GM23338 (cell line): ENCODE data around the gene TRIM56. TPM values are rescaled to one million over a fixed set of nuclear protein-coding genes. Genes with fewer than 3 reads are reported as not detected.
A peak's percentile ranks its signal among the peaks of the same experiment; 100 is the strongest.

ENCODE experiments used
- ATAC-seq: fragments of 200-7000 bp; cut with Tn5 transposase; 3 replicates; pipeline ENCODE4 v1.9.1; 2020
- DNase-seq: peaks from one replicate; pipeline ENCODE4 v3.0.0-alpha.2; 2015; ENCODE audit warnings: low spot score
- H2AFZ ChIP-seq: fragments of 200-600 bp; sonication (generic); 2 replicates; pipeline ENCODE4 v1.8.0; 2016; ENCODE audit warnings: antibody characterized with exemption, mild to moderate bottlenecking, moderate library complexity
- H3F3A ChIP-seq: fragments of 200-600 bp; sonication (generic); replicated peaks from 2 replicates; pipeline ENCODE4 v1.8.0; 2017; ENCODE audit warnings: antibody characterized with exemption, mixed run types, low read depth
- H3K27ac ChIP-seq: fragments of 200-600 bp; sonication (generic); 2 replicates; pipeline ENCODE4 v1.6.1; 2016; ENCODE audit warnings: low read depth
- H3K27me3 ChIP-seq: fragments of 200-600 bp; sonication (generic); 2 replicates; pipeline ENCODE4 v1.8.0; 2016; ENCODE audit warnings: mild to moderate bottlenecking, mixed run types, moderate library complexity; ENCODE audit not compliant: insufficient read depth
- H3K36me3 ChIP-seq: fragments of 200-600 bp; sonication (generic); 2 replicates; pipeline ENCODE4 v1.8.0; 2016; ENCODE audit warnings: mild to moderate bottlenecking; ENCODE audit not compliant: insufficient read depth
- H3K4me1 ChIP-seq: fragments of 200-600 bp; sonication (generic); 2 replicates; pipeline ENCODE4 v1.8.0; 2016; ENCODE audit warnings: mild to moderate bottlenecking, moderate library complexity; ENCODE audit not compliant: insufficient read depth
- H3K4me2 ChIP-seq: fragments of 200-600 bp; sonication (generic); 2 replicates; pipeline ENCODE4 v1.7.1; 2017; ENCODE audit warnings: mixed run types
- H3K4me3 ChIP-seq: fragments of 200-600 bp; sonication (generic); 2 replicates; pipeline ENCODE4 v1.6.1; 2016; ENCODE audit warnings: mixed run types
- H3K79me2 ChIP-seq: fragments of 200-600 bp; sonication (generic); replicated peaks from 2 replicates; pipeline ENCODE4 v1.8.0; 2017; ENCODE audit warnings: mild to moderate bottlenecking; ENCODE audit not compliant: insufficient read depth
- H3K9me2 ChIP-seq: fragments of 200-600 bp; sonication (generic); 2 replicates; pipeline ENCODE4 v1.8.0; 2017; ENCODE audit not compliant: insufficient read depth
- H4K20me1 ChIP-seq: fragments of 200-600 bp; sonication (generic); replicated peaks from 2 replicates; pipeline ENCODE4 v1.8.0; 2017; ENCODE audit warnings: mild to moderate bottlenecking; ENCODE audit not compliant: insufficient read depth
- H3K27ac Mint-ChIP-seq: 2 replicates; pipeline ENCODE4 v1.8.0; 2020; ENCODE audit warnings: inconsistent platforms, mild to moderate bottlenecking, moderate library complexity, mixed read lengths
- H3K27me3 Mint-ChIP-seq: 3 replicates; pipeline ENCODE4 v1.8.0; 2022; ENCODE audit warnings: low read depth, mild to moderate bottlenecking, moderate library complexity, mixed read lengths, inconsistent platforms; ENCODE audit not compliant: insufficient read depth, poor library complexity
- H3K36me3 Mint-ChIP-seq: 3 replicates; pipeline ENCODE4 v1.8.0; 2021; ENCODE audit warnings: low read depth, mild to moderate bottlenecking, inconsistent platforms, moderate library complexity, mixed read lengths
- H3K4me1 Mint-ChIP-seq: 3 replicates; pipeline ENCODE4 v1.8.0; 2020; ENCODE audit warnings: mild to moderate bottlenecking, inconsistent platforms, mixed read lengths
- H3K4me3 Mint-ChIP-seq: 3 replicates; pipeline ENCODE4 v1.8.0; 2021; ENCODE audit warnings: moderate library complexity, mild to moderate bottlenecking, inconsistent platforms, mixed read lengths
- H3K9me3 Mint-ChIP-seq: 3 replicates; pipeline ENCODE4 v1.8.0; 2020; ENCODE audit warnings: moderate library complexity, mild to moderate bottlenecking, inconsistent platforms, mixed read lengths
- CREB1 ChIP-seq: fragments of 250-450 bp; sonication (Bioruptor Pico); IDR thresholded peaks from 2 replicates; pipeline ENCODE4 v1.5.0; 2020; ENCODE audit warnings: low read depth, mild to moderate bottlenecking, moderate library complexity
- CTCF ChIP-seq, 2 experiments: fragments of 200-600 bp in 1 of 2; sonication (generic) in 1 of 2; conservative IDR thresholded peaks; 2 replicates each; pipeline versions ENCODE4 v1.5.1 to v1.6.1; 2016 to 2017; ENCODE audit warnings: antibody characterized with exemption in 2 of 2, low read depth in 2 of 2, mild to moderate bottlenecking in 2 of 2, moderate library complexity in 1 of 2
- ETS1 ChIP-seq: IDR thresholded peaks from 2 replicates; pipeline ENCODE4 v1.6.1; 2016; ENCODE audit warnings: antibody characterized with exemption
- EZH2 ChIP-seq: fragments of 200-600 bp; sonication (generic); IDR thresholded peaks from one replicate; pipeline ENCODE4 v1.8.0; 2017; ENCODE audit warnings: antibody characterized with exemption, mild to moderate bottlenecking, low read depth; ENCODE audit not compliant: unreplicated experiment
- EZH2phosphoT487 ChIP-seq: fragments of 200-600 bp; sonication (generic); IDR thresholded peaks from one replicate; pipeline ENCODE4 v1.8.1; 2018; ENCODE audit warnings: antibody characterized with exemption; ENCODE audit not compliant: unreplicated experiment
- JUNB ChIP-seq: IDR thresholded peaks from one replicate; pipeline ENCODE4 v1.6.1; 2016; ENCODE audit warnings: antibody characterized with exemption; ENCODE audit not compliant: unreplicated experiment
- NANOG ChIP-seq: IDR thresholded peaks from 2 replicates; pipeline ENCODE4 v1.6.1; 2016; ENCODE audit warnings: antibody characterized with exemption, borderline replicate concordance
- POLR2AphosphoS5 ChIP-seq: IDR thresholded peaks from 2 replicates; pipeline ENCODE4 v1.6.1; 2016; ENCODE audit warnings: antibody characterized with exemption, low read depth
- REST ChIP-seq: IDR thresholded peaks from one replicate; pipeline ENCODE4 v1.6.1; 2018; ENCODE audit warnings: antibody characterized with exemption; ENCODE audit not compliant: unreplicated experiment
- STAT1 ChIP-seq: IDR thresholded peaks from one replicate; pipeline ENCODE4 v1.6.1; 2016; ENCODE audit warnings: antibody characterized with exemption; ENCODE audit not compliant: unreplicated experiment
- ZNF114 ChIP-seq: fragments of 250-450 bp; sonication (Bioruptor Pico); IDR thresholded peaks from 2 replicates; pipeline ENCODE4 v1.5.0; 2020; ENCODE audit warnings: mild to moderate bottlenecking, moderate library complexity
- ZNF331 ChIP-seq: fragments of 250-450 bp; sonication (Bioruptor Pico); IDR thresholded peaks from 2 replicates; pipeline ENCODE4 v1.5.0; 2020; ENCODE audit warnings: low read depth, mild to moderate bottlenecking, moderate library complexity
- ZNF462 ChIP-seq: fragments of 250-450 bp; sonication (Bioruptor Pico); IDR thresholded peaks from 2 replicates; pipeline ENCODE4 v1.5.0; 2020; ENCODE audit warnings: mild to moderate bottlenecking, moderate library complexity
- polyA plus RNA-seq: library from polyadenylated mRNA; unstranded; fragments of >200 nt; fragmentation: Nextera tagmentation; extraction: Ambion mirVana; gene quantifications from 2 replicates; pipeline ENCODE4 v1.2.1, GENCODE V29; 2016
- total RNA-seq: library from RNA; depleted of rRNA; stranded (reverse); fragments of >200 nt; shearing (Covaris generic); gene quantifications from 2 replicates; pipeline ENCODE4 v1.2.3, GENCODE V29; 2014

Gene TRIM56
- total and polyA plus RNA-seq, 2 experiments from 2014 or later: 10.0 to 15.7 TPM

GRCh38 chr7:101134399-101134980, 49.2 kb downstream of the TRIM56 start:
- no peaks in the 10 kb centered on the region for H3K9me2 ChIP-seq
- no peaks in the 10 kb centered on the region for H4K20me1 ChIP-seq
- H2AFZ ChIP-seq: peak overlapping the region; percentile 97
- no peaks in the 10 kb centered on the region; the same call in 2 of the 3 replicates for H3K9me3 Mint-ChIP-seq
- no peak overlapping the region for H3K4me3 ChIP-seq
- no peaks in the 10 kb centered on the region for H3K79me2 ChIP-seq
- H3K27me3 ChIP-seq: no peaks in the 10 kb centered on the region
- H3K27me3 Mint-ChIP-seq: peaks cover 15% of the 10 kb centered on the region
- H3K36me3 Mint-ChIP-seq: no peaks in the 10 kb centered on the region
- DNase-seq (no peak), ATAC-seq (no peak; the same call in 2 of the 3 replicates)
- H3K4me1 Mint-ChIP-seq: peaks cover 26% of the 10 kb centered on the region
- H3K4me1 ChIP-seq: peaks cover 15% of the 10 kb centered on the region
- no peak overlapping the region for H3K27ac ChIP-seq
- peak overlapping the region; percentile 5; the same call in 1 of the 3 replicates for H3K4me3 Mint-ChIP-seq
- no peak for TF ChIP-seq JUNB
- TF ChIP-seq NANOG: no peak
- no peak for TF ChIP-seq POLR2AphosphoS5
- no peak for TF ChIP-seq STAT1
- no peak for TF ChIP-seq EZH2
- no peak for TF ChIP-seq EZH2phosphoT487
- no peak for TF ChIP-seq CREB1 (CRISPR knock-in tag)
- TF ChIP-seq ZNF114 (CRISPR knock-in tag): no peak
- no peak for TF ChIP-seq ETS1
- no peak for TF ChIP-seq ZNF331 (CRISPR knock-in tag)
- no peak for TF ChIP-seq REST
- no peak for TF ChIP-seq ZNF462 (CRISPR knock-in tag)
- TF ChIP-seq CTCF (conservative IDR thresholded peaks at IDR 0.05; ENCODE audit: low read depth in 2 of 2): no peak
- H3K36me3 ChIP-seq: no peaks in the 10 kb centered on the region
- 0 out of 2 replicates have a peak overlapping the region, but pooled peaks have one; percentile 34 for H3K27ac Mint-ChIP-seq
- no peaks in the 10 kb centered on the region for H3F3A ChIP-seq
- H3K4me2 ChIP-seq: peak overlapping the region; percentile 45; the same call in 1 of the 2 replicates
